IMR-90 (cell line): Measurements from ENCODE around the gene SVIL. TPM values are rescaled to one million over a fixed set of nuclear protein-coding genes. Genes with fewer than 3 reads are reported as not detected.

Source experiments
- ATAC-seq: fragments of 200-7000 bp; cut with Tn5 transposase; 2 replicates; pipeline ENCODE4 v1.9.1; 2020; ENCODE audit warnings: low read depth, mild to moderate bottlenecking, moderate library complexity
- BruUV-seq: library from RNA; stranded (reverse); fragments of 400-500 nt; replicated peaks from 2 replicates; lab custom pipeline; 2021; lab: Mats Ljungman, UMichigan
- CTCF ChIA-PET: fragments of 300-600 bp; formaldehyde crosslinking; extraction: SDS; loops from one replicate; lab custom pipeline; 2021; ENCODE audit warnings: antibody characterized with exemption; lab: Yijun Ruan, JAX
- POLR2A ChIA-PET: fragments of 300-600 bp; sonication (Branson Sonifier 250); formaldehyde crosslinking; loops from one replicate; lab custom pipeline; 2022; ENCODE audit warnings: antibody characterized with exemption; ENCODE audit not compliant: unreplicated experiment; lab: Charles Lee
- DNase-seq: peaks from one replicate; pipeline ENCODE4 v3.0.0; 2013
- H2AFZ ChIP-seq: replicated peaks from 2 replicates; pipeline ENCODE3; 2013; ENCODE audit warnings: low read length, mild to moderate bottlenecking; ENCODE audit not compliant: poor library complexity
- H2AK5ac ChIP-seq: 2 replicates; pipeline ENCODE4 v1.6.1; 2013; ENCODE audit warnings: low read depth, low read length, inconsistent platforms
- H2AK9ac ChIP-seq: replicated peaks from 2 replicates; pipeline ENCODE3; 2013; ENCODE audit warnings: mild to moderate bottlenecking, low read depth, low read length, moderate library complexity; ENCODE audit not compliant: poor library complexity
- H2BK120ac ChIP-seq: 2 replicates; pipeline ENCODE4 v1.6.1; 2013; ENCODE audit warnings: low read depth, low read length, inconsistent platforms
- H2BK15ac ChIP-seq: 3 replicates; pipeline ENCODE4 v1.6.1; 2013; ENCODE audit warnings: low read depth, low read length, inconsistent platforms
- H2BK20ac ChIP-seq: 2 replicates; pipeline ENCODE4 v1.6.1; 2013; ENCODE audit warnings: low read depth, mild to moderate bottlenecking, inconsistent platforms, low read length, moderate library complexity
- H2BK5ac ChIP-seq: 2 replicates; pipeline ENCODE4 v1.6.1; 2013; ENCODE audit warnings: mild to moderate bottlenecking, low read depth, low read length, inconsistent platforms; ENCODE audit not compliant: poor library complexity, severe bottlenecking
- H3K14ac ChIP-seq: replicated peaks from 2 replicates; pipeline ENCODE4 v1.6.1; 2013; ENCODE audit warnings: low read depth, low read length, inconsistent platforms
- H3K18ac ChIP-seq: 2 replicates; pipeline ENCODE4 v1.6.1; 2013; ENCODE audit warnings: low read depth, low read length, control low read depth
- H3K23ac ChIP-seq: 2 replicates; pipeline ENCODE4 v1.6.1; 2013; ENCODE audit warnings: low read depth, low read length, inconsistent platforms
- H3K27ac ChIP-seq: 2 replicates; pipeline ENCODE4 v1.5.1; 2013; ENCODE audit warnings: mild to moderate bottlenecking, control low read depth, low read length; ENCODE audit not compliant: insufficient read depth
- H3K27me3 ChIP-seq: 2 replicates; pipeline ENCODE4 v1.6.1; 2013; ENCODE audit warnings: low read length; ENCODE audit not compliant: control insufficient read depth, insufficient read depth
- H3K36me3 ChIP-seq: 2 replicates; pipeline ENCODE4 v1.6.1; 2013; ENCODE audit warnings: low read length, mixed read lengths; ENCODE audit not compliant: control insufficient read depth, insufficient read depth
- H3K4ac ChIP-seq: 2 replicates; pipeline ENCODE4 v1.6.1; 2013; ENCODE audit warnings: low read depth, low read length, inconsistent platforms
- H3K4me1 ChIP-seq: 2 replicates; pipeline ENCODE4 v1.6.1; 2013; ENCODE audit warnings: low read length, mixed read lengths; ENCODE audit not compliant: control insufficient read depth, insufficient read depth
- H3K4me2 ChIP-seq: 2 replicates; pipeline ENCODE4 v1.6.1; 2013; ENCODE audit warnings: low read depth, mild to moderate bottlenecking, control low read depth, low read length, moderate library complexity
- H3K4me3 ChIP-seq: 2 replicates; pipeline ENCODE4 v1.5.1; 2013; ENCODE audit warnings: low read depth, mild to moderate bottlenecking, control low read depth, low read length, moderate library complexity; ENCODE audit not compliant: insufficient read depth
- H3K56ac ChIP-seq: 2 replicates; pipeline ENCODE4 v1.6.1; 2013; ENCODE audit warnings: low read length, inconsistent platforms; ENCODE audit not compliant: insufficient read depth; ENCODE audit errors: extremely low read depth
- H3K79me1 ChIP-seq, 2 experiments: 2 replicates each; pipeline ENCODE4 v1.6.1; 2013; ENCODE audit warnings: low read length in 2 of 2, inconsistent platforms in 1 of 2, low read depth in 1 of 2
- H3K9ac ChIP-seq: 2 replicates; pipeline ENCODE4 v1.6.1; 2013; ENCODE audit warnings: low read depth, low read length, control low read depth
- H3K9me1 ChIP-seq: 2 replicates; pipeline ENCODE4 v1.6.1; 2013; ENCODE audit warnings: low read length, inconsistent platforms; ENCODE audit not compliant: insufficient read depth
- H3K9me3 ChIP-seq: 2 replicates; pipeline ENCODE4 v1.6.1; 2013; ENCODE audit warnings: low read length; ENCODE audit not compliant: control insufficient read depth, insufficient read depth
- H4K20me1 ChIP-seq: 2 replicates; pipeline ENCODE4 v1.6.1; 2013; ENCODE audit warnings: low read length, inconsistent platforms; ENCODE audit not compliant: insufficient read depth
- H4K5ac ChIP-seq: 2 replicates; pipeline ENCODE4 v1.6.1; 2013; ENCODE audit warnings: mild to moderate bottlenecking, low read depth, low read length, control low read depth
- H4K8ac ChIP-seq, 2 experiments: 2 replicates each; pipeline ENCODE4 v1.6.1; 2013; ENCODE audit warnings: low read depth in 2 of 2, low read length in 2 of 2, control low read depth in 1 of 2, inconsistent platforms in 1 of 2
- H4K91ac ChIP-seq: 2 replicates; pipeline ENCODE4 v1.6.1; 2013; ENCODE audit warnings: low read depth, low read length, inconsistent platforms; ENCODE audit not compliant: insufficient read depth
- BHLHE40 ChIP-seq: fragments of 150-350 bp; IDR thresholded peaks from 2 replicates; pipeline ENCODE4 v1.6.1; 2016; ENCODE audit warnings: mild to moderate bottlenecking, low read depth, low read length
- CEBPB ChIP-seq: IDR thresholded peaks from 2 replicates; pipeline ENCODE4 v1.6.1; 2012; ENCODE audit warnings: low read depth, low read length, improper control_type of control experiment
- CHD1 ChIP-seq: IDR thresholded peaks from 2 replicates; pipeline ENCODE4 v1.6.1; 2012; ENCODE audit warnings: low read depth, low read length, improper control_type of control experiment
- FOS ChIP-seq: fragments of 150-350 bp; IDR thresholded peaks from 2 replicates; pipeline ENCODE4 v1.6.1; 2016; ENCODE audit warnings: low read depth, low read length
- MAFK ChIP-seq: IDR thresholded peaks from 2 replicates; pipeline ENCODE4 v1.6.1; 2012; ENCODE audit warnings: low read depth, low read length, improper control_type of control experiment
- MAZ ChIP-seq: IDR thresholded peaks from 2 replicates; pipeline ENCODE4 v1.6.1; 2012; ENCODE audit warnings: low read depth, mild to moderate bottlenecking, low read length, improper control_type of control experiment, moderate library complexity, borderline replicate concordance
- MXI1 ChIP-seq: IDR thresholded peaks from 2 replicates; pipeline ENCODE4 v1.6.1; 2012; ENCODE audit warnings: low read depth, mild to moderate bottlenecking, low read length, moderate library complexity, borderline replicate concordance
- NFE2L2 ChIP-seq: fragments of 150-350 bp; IDR thresholded peaks from 2 replicates; pipeline ENCODE4 v1.6.1; 2016; ENCODE audit warnings: low read depth, mild to moderate bottlenecking, low read length
- POLR2A ChIP-seq: IDR thresholded peaks from 2 replicates; pipeline ENCODE4 v1.6.1; 2012; ENCODE audit warnings: mild to moderate bottlenecking, low read depth, low read length
- RAD21 ChIP-seq: IDR thresholded peaks from 2 replicates; pipeline ENCODE4 v1.6.1; 2012; ENCODE audit warnings: low read length, improper control_type of control experiment
- RCOR1 ChIP-seq: IDR thresholded peaks from 2 replicates; pipeline ENCODE4 v1.6.1; 2012; ENCODE audit warnings: mild to moderate bottlenecking, low read length, improper control_type of control experiment; ENCODE audit not compliant: insufficient replicate concordance
- RFX5 ChIP-seq: IDR thresholded peaks from 2 replicates; pipeline ENCODE4 v1.8.0; 2012; ENCODE audit warnings: low read depth, mild to moderate bottlenecking, low read length, moderate library complexity
- SMC3 ChIP-seq: fragments of 150-350 bp; IDR thresholded peaks from 2 replicates; pipeline ENCODE4 v1.6.1; 2016; ENCODE audit warnings: low read depth, mild to moderate bottlenecking, antibody characterized with exemption, low read length, moderate library complexity
- WGBS, 2 experiments: methylation state at CpG; one replicate each; pipeline versions ENCODE4 v1.1.5 to v1.1.7; 2013; ENCODE audit warnings: missing lambda C conversion rate in 2 of 2; ENCODE audit not compliant: insufficient read length in 1 of 2; ENCODE audit errors: extremely low coverage in 2 of 2; 5-methylcytosine and 5-hydroxymethylcytosine counted together
- dilution Hi-C: fragments of 300-500 bp; cut with HindIII; formaldehyde crosslinking; loops from one replicate; pipeline ENCODE4 v1.14.3; 2018; ENCODE audit warnings: low sequenced_read_pairs; ENCODE audit not compliant: unreplicated experiment
- in situ Hi-C: fragments of 300-500 bp; cut with MboI; formaldehyde crosslinking; loops from 3 replicates; pipeline ENCODE4 v1.14.3; 2019; ENCODE audit warnings: low sequenced_read_pairs, inconsistent platforms, mixed read lengths
- intact Hi-C: fragments of 100-400 bp; cut with micrococcal nuclease; formaldehyde crosslinking; loops from 2 replicates; pipeline ENCODE4 v1.10.0; 2022
- polyA plus RNA-seq, 3 experiments: library from polyadenylated mRNA; depleted of rRNA; stranded (reverse); fragments of >200 nt; gene quantifications; 2 replicates each; pipeline ENCODE4 v1.2.3, GENCODE V29; 2012; ENCODE audit warnings: low replicate concordance in 1 of 3
- total RNA-seq: library from RNA; depleted of rRNA; stranded (reverse); fragments of >200 nt; gene quantifications from 2 replicates; pipeline ENCODE4 v1.2.3, GENCODE V29; 2012
- TF ChIP-seq, protein P1 (sequence below): conservative IDR thresholded peaks from 2 replicates; pipeline ENCODE4 v1.5.1; 2012; ENCODE audit warnings: mild to moderate bottlenecking, low read depth, low read length, improper control_type of control experiment
- TF ChIP-seq, protein P2 (sequence below): fragments of 150-350 bp; IDR thresholded peaks from 2 replicates; pipeline ENCODE4 v1.6.1; 2017; ENCODE audit warnings: mild to moderate bottlenecking, antibody characterized with exemption, low read length, low read depth
- TF ChIP-seq, protein P3 (sequence below): fragments of 150-350 bp; IDR thresholded peaks from 2 replicates; pipeline ENCODE4 v1.6.1; 2016; ENCODE audit warnings: low read depth, mild to moderate bottlenecking, low read length, moderate library complexity, borderline replicate concordance

Gene SVIL
- total and polyA plus RNA-seq, 2 of the 4 experiments (the other 2 are of a cell fraction), result 11.5 to 11.6 TPM

DNA sequence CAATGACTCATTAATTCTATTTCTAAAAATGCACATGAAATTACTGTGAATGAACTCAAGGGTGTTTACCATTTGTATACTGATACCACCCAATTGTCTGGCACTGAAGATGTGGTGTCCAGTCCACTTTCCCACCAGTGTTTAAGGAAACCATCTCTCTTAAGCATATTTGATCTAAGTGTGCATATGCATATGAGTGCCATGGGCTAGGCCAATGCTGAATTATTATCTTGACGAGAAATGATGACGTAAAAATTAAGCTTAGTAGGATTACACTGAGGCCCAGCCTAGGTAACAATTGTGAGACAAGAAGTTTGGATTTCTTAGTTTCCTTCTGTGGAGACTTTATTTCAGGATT lies 59.7 kb downstream of the SVIL start:
- ATAC-seq, result no peak
- Histone ChIP-seq H3K9ac (no peak overlapping the region), H4K91ac (no peak overlapping the region), H3K4me3 (no peak overlapping the region), H2AK9ac (no peak overlapping the region), H3K4ac (no peak overlapping the region), H3K4me1 (0 out of 2 replicates have a peak, but pooled peaks cover 2% of the 10 kb centered on the region), H2AK5ac (no peak overlapping the region), H2BK120ac (no peak overlapping the region), H4K8ac (no peak overlapping the region), H2AFZ (no peak overlapping the region), H3K9me1 (peaks cover 3% of the 10 kb centered on the region; the same call in 1 of the 2 replicates), H3K36me3 (peaks cover 5% of the 10 kb centered on the region; the same call in 1 of the 2 replicates), H3K56ac (no peak overlapping the region), H3K27ac (no peak overlapping the region), H3K23ac (no peak overlapping the region; the same call in 1 of the 2 replicates), H3K4me2 (no peak overlapping the region), H2BK15ac (no peak overlapping the region), H3K79me1 (peaks cover 12 to 50% of the 10 kb centered on the region in 2 experiments; a peak in 3 of 4 replicates), H3K9me3 (no peaks in the 10 kb centered on the region), H2BK20ac (no peak overlapping the region), H4K5ac (no peak overlapping the region), H3K18ac (no peak overlapping the region), H2BK5ac (no peak overlapping the region), H3K27me3 (no peaks in the 10 kb centered on the region), H3K14ac (no peak overlapping the region), H4K20me1 (no peaks in the 10 kb centered on the region; the same call in 1 of the 2 replicates)
- no TSS peak for BruUV-seq
- TF ChIP-seq, protein P1, sequence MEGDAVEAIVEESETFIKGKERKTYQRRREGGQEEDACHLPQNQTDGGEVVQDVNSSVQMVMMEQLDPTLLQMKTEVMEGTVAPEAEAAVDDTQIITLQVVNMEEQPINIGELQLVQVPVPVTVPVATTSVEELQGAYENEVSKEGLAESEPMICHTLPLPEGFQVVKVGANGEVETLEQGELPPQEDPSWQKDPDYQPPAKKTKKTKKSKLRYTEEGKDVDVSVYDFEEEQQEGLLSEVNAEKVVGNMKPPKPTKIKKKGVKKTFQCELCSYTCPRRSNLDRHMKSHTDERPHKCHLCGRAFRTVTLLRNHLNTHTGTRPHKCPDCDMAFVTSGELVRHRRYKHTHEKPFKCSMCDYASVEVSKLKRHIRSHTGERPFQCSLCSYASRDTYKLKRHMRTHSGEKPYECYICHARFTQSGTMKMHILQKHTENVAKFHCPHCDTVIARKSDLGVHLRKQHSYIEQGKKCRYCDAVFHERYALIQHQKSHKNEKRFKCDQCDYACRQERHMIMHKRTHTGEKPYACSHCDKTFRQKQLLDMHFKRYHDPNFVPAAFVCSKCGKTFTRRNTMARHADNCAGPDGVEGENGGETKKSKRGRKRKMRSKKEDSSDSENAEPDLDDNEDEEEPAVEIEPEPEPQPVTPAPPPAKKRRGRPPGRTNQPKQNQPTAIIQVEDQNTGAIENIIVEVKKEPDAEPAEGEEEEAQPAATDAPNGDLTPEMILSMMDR, result no peak
- TF ChIP-seq MAFK (no peak), NFE2L2 (no peak), BHLHE40 (no peak), RFX5 (no peak), CEBPB (no peak), SMC3 (no peak), MXI1 (no peak), POLR2A (no peak), RCOR1 (no peak), MAZ (no peak), RAD21 (no peak), FOS (no peak), CHD1 (no peak)
- TF ChIP-seq, protein P2, sequence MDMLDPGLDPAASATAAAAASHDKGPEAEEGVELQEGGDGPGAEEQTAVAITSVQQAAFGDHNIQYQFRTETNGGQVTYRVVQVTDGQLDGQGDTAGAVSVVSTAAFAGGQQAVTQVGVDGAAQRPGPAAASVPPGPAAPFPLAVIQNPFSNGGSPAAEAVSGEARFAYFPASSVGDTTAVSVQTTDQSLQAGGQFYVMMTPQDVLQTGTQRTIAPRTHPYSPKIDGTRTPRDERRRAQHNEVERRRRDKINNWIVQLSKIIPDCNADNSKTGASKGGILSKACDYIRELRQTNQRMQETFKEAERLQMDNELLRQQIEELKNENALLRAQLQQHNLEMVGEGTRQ, result no peak
- TF ChIP-seq, protein P3, sequence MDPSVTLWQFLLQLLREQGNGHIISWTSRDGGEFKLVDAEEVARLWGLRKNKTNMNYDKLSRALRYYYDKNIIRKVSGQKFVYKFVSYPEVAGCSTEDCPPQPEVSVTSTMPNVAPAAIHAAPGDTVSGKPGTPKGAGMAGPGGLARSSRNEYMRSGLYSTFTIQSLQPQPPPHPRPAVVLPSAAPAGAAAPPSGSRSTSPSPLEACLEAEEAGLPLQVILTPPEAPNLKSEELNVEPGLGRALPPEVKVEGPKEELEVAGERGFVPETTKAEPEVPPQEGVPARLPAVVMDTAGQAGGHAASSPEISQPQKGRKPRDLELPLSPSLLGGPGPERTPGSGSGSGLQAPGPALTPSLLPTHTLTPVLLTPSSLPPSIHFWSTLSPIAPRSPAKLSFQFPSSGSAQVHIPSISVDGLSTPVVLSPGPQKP, result no peak
- in situ Hi-C loops, result no loop called here
- intact Hi-C loops, result no loop called here
- no CpG with 5 or more reads among the region's 2 CpGs for WGBS, 2 experiments
- CTCF ChIA-PET, result no interaction called here
- POLR2A ChIA-PET, result no interaction called here
- dilution Hi-C loops, result no loop called here
- DNase-seq, result no peak
